NCI-H1930 (cell line): Measurements from ENCODE around the gene PSG6.
A peak's percentile ranks its signal among the peaks of the same experiment; 100 is the strongest.
"Not testable (repeated sequence)": the region's sequence is repeated elsewhere in the genome, so short reads cannot be mapped to it uniquely, and the experiment has no call there.

Experiments
- DNase-seq, 2 experiments: peaks; one replicate each; lab custom pipeline; 2025; lab: John Stamatoyannopoulos, UW

The PSG6 gene

DNA sequence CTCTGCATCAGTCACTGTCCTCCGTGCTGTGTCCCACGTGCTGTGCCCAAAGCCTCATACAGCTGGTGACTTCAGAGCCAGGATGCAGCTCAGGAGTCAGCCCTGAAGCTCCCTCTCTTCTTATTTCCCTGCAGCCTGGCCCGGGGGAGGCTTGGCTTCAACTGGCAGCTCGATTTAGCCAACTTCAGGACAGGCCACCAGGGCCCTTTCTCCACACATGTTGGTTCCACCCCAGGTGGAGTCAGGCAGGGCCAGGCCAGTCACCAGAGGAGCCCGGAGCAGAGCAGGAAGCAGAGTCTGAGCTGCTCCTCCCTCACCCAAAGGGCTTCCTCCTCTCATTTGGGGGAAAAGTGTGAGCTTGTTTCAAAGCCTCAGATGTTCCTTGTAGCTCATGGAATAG is 11.5 kb downstream of the PSG6 start:
- DNase-seq = not testable (repeated sequence)

DNA sequence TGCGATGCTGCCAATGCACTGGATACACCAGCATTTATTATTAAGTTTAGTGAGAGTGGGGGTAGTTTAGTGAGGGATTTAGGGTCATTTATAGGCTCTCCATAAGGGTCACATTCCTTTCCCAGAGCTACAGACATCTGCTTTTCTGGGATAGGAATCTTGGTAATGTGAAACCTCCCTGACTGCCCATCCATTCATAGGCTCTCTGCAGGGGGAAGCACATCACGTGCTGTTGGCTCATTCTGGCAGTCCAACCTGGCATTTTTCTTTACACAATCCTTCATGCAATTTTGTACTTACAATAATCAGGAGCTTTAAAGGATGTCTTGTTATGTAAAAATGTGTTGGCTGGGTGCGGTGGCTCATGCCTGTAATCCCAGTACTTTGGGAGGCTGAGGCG is 17.1 kb downstream of the PSG6 start:
- not testable (repeated sequence) for DNase-seq

DNA sequence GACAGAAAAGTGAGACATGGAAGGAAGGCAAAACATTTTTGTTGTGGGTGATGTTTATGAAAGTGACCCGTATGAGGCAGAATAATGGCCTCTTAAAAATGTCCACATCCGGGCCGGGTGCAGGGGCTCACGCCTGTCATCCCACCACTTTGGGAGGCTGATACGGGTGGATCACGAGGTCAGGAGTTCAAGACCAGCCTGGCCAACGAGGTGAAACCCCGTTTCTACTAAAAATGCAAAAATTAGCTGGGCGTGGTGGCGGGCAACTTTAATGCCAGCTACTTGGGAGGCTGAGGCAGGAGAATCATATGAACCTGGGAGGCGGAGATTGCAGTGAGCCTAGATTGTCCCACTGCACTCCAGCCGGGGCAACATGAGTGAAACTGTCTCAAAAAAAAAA is 18.0 kb downstream of the PSG6 start:
- DNase-seq = not testable (repeated sequence)

DNA sequence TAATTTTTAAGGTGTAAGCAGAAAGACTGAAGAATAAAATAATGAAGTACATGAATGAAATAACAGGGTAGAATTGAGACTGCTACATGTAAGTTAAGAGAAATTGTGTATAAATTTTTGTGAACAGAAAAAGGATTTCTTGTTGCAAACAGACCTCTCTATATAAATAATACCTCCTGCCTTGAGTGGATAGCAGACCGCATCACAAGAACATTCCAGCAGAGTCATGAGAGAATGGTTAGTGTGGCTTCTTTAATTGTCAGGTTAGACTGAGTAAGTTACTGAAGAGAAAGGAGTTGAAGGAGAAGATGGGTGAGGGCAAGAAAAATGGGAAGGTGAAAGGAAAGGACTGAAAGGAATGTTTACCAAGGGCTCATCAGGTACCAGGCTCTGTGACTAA is 18.6 kb downstream of the PSG6 start:
- not testable (repeated sequence) for DNase-seq

DNA sequence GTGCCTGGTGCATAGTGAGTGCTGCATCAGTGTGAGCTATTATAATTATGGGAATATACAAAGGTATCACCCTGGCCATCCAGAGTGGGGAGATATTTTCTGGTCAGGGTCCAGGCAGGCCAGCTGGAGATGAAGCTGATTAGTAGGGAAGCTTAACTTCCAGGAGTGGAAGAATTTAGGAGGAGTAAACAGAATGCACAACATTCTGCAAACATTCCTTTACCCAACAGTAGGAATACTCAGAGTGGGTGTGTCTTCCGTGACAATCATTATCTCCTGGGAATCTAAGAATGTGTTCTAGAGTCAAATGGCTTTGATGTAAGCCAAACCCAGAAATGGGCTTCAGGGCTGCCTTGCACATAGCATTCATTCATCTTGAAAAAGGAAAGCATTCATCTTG is 19.0 kb downstream of the PSG6 start:
- DNase-seq = not testable (repeated sequence)

DNA sequence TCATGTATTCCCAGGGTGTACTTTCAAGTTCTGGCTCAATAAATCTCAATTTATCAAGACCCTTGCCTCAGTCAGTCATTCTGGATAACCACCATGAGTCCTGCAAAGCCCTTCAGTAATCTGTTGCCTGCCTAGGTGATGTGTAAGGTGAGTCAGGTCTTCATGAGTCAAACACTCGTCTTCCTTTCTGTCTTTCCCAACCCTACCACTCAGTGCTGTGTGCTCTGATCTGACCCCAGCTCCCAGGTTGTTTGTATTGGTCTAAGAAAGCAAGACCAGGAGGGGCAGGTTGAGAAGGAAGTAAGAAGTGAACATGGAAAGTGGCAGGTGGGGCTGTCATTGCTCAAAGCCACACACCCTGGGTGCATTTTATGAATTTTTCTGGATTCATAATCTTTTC is 20.0 kb downstream of the PSG6 start:
- DNase-seq = not testable (repeated sequence)

DNA sequence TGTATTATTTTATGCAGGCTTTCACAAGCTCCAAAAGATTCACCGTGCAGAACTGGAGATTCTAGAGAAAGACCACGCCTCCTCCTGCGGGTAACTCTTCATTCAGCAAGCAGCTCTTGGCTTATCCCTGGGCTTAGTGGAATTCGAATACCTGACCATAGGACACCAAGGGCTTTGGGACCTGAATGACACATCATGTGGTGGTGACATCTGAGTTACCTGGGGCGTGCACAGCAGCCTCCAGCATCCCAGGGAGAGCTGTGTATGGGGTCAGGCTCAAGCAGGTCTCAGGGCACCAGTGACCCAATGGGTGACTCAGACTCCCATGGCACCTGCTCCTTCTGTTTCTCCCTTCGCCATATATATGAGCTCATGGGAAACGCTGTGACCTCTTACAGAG is 27.2 kb downstream of the PSG6 start:
- not testable (repeated sequence) for DNase-seq

DNA sequence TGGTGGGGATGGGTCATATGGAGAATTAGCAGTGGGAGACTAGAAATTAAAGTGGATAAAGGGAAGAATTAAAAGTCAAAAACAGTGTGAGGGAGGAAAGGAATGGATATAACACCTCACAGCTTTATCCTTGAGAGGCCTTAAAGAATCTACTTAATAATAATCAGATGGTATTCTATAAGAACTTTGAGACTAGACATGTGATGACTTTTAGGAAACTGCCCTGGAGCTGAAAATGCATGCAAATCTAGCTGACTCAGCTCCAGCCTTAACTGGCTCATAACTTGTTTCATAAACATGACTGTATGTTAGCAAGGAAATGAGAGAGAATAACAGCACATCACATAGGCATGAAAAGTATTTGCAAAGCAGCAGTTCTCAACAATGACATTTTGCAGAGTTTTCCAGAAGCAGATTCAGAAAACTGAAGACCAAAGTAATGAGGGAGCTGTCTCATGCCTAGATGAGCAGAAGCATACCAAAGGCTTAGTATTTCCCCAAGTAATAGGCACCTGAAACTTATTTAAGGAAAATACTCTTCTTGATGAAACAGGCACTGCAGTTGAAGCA is 29.7 kb downstream of the PSG6 start:
- DNase-seq = not testable (repeated sequence)

DNA sequence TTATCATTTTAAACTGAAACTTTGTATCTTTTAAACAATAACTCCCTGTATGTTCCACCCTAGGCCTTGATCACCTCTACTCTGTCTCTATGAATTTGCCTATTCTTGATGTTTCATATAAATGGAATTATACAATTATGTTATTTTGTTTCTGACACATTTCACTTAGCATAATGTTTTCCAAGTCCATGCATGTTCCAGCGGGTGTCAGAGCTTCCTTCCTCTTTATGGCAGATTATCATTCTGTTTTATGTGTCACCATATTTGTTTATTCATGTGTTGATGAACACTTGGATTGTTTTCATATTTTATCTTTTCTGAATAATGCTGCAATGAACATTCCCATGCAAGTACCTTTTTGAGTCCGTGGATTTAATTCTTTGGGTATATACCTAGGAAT is 35.0 kb downstream of the PSG6 start:
- DNase-seq = not testable (repeated sequence)

DNA sequence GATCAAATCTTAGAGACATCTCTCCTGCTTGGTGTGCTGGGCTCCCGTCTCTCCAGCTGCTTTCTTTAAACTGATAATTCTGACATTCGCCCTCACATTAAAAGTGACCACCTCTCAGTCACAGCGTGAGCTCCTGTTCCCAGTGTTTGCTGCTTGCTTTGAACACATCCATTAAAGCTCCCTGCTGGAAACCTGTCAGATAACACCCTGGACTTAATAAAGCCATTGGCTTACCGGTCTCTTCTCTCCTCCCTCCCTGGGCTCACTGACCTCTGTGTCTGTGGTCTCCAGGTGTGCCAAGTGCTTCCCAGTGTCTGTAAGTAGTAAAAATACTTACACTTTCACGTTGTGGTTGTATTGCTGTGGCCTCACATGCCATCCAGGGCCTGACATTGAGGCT is 35.7 kb downstream of the PSG6 start:
- not testable (repeated sequence) for DNase-seq

DNA sequence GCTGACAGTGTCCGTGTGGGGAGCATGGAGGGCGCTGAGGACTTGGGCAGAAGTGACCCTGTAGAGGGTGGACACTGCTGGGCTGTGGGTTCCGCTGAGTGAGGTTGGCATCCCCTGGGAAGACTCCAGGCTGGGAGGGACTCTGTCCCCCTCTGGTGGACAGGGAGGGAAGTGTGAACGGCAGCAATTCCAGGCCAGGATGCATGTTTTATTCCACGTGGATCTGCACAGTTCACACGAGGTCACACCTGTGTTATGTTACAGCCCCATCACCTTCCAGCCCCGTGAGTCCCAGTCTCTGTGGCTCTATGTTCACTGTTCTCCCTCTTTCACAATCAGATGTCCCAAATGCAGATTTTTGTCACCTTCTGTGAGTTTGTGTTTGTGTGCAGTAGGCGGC is 36.4 kb downstream of the PSG6 start:
- peak in 1 of 2 experiments; percentile 11 for DNase-seq

DNA sequence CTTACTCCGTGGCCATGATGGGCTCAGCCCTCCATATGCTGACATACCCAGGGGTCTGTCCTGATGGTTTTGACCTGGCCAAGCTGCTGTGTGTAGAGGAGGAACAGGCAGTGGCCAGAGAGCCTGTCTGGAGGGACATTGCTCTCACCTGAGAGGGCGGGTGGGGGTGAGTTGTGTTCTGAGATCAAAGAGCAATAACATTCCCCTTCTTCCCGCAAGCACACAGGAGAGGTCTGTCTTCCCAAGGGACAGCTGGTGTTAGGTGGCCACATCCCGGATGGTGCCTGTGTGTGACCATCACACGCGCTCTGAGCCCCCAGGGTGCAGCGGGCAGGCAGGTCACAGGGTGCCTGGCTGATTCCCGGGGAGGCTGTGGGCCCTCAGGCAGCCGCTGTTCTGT is 37.1 kb downstream of the PSG6 start:
- DNase-seq = not testable (repeated sequence)

DNA sequence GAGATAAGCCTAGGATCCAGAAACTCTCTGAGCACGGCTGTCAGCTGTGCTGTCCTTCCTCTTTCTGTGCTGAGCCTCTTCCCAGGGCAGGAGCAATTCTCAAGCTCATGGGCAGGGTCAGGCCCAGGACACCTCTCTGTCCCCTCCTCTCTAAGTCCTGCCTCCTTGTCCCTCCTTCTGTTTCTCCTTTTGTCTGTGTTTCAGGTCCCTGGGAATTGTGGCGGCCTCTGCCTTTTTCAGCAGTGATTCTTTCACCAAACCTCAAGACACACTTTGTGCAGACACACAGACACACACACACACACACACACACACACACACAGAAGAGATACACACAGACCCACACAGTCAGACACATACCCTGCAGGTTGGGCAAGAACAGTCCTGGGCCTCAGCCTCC is 38.1 kb downstream of the PSG6 start, which contains the start of gene PSG1:
TSS of gene PSG1 (minus strand) at position 101 of the 400 bp plus-strand sequence. CDS start 132 bp downstream, outside the sequence.
- DNase-seq = no peak

DNA sequence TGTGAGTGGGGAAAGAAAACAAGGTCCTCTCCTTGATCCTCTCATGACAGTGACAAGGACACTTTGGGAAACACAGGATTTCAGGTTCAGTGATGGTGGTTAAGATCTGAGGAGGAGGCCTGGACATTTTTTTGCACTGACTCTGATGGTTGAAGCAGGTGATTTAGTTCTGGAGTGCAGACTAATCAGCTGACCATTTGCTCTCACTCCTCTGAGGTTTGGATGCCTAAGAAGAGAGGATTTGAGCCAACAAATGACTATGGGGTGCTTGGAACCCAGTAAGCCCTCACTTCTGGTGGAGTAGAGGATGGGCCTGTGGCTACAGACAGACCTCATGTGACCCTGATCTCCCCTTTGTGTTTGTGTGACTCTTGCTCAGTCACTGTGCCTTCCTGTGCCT is 41.1 kb downstream of the PSG6 start:
- not testable (repeated sequence) for DNase-seq

DNA sequence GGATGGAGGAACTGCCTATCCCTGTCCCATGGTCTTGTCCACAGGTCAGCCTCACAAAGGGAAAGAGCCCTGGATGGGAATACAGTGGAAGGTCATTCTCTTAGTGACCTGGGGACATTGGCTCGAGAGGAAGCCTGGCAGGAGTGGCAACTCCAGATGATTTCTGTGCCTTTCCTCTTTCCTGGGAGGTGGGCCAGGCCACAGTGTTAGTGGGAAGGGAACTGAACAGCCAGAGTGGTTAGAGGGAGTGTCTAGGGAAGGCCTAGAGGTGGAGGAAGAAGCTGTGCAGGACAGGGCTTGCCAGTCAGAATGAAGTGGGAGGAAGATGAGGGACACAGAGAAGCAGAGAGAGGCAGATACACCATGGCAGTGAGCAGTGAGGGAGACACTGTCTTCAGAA is 41.8 kb downstream of the PSG6 start:
- DNase-seq = not testable (repeated sequence)

DNA sequence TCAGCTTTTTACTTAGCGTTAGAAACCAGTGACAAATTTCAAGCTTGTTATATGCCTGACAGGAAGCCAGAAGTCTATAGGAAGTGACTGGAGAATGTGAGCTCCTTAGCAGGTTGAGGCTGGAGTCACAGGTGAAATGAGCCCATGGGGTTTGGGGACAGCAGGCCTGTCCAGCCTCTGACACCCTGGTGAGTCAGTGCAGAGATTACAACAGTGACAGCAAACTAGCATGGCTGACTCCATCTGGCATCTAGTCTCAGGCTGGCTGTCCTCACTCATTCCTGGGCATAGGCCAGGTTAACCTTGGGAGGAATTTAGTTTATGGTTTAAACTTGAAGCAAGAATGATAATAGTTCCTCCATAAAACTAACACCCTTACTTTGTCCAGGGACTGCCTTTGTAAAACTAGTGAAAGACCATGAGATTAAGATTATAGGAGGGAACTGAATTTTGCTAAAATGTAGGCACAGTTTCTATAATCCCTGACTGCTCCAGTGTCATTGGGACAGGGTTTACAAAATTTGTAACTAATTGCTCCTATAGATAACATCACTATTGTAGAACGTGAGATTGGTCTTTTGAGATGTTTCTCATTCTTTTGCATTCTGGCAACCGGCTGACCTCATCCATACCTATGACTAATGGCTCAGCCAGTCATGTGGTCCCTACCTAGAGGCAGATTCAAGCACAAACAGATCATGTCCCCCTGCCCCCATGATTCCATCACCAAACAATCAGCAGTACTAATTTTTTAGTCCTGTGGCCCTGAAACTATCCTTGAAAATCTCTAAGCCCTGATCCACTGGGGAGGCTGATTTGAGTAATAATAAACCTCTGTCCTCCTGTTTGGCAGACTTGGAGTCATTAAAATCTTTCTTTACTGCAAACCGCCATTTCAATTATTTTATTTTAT is 42.5 kb downstream of the PSG6 start:
- DNase-seq = not testable (repeated sequence)

DNA sequence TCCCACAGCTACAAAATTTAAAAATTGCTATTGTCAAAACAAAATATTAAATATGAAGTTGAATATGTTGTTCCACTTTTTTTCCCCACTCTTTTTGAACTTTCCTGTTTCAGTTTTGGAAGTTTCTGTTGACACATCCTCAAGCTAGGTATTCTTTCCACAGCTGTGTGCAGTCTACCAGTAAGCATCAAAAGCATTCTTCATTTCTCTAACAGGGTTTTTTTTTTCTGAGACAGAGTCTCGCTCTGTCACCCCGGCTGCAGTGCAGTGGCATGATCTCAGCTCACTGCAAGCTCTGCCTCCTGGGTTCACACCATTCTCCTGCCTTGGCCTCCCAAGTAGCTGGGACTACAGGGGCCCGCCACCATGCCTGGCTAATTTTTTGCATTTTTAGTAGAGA is 43.6 kb downstream of the PSG6 start:
- not testable (repeated sequence) for DNase-seq

DNA sequence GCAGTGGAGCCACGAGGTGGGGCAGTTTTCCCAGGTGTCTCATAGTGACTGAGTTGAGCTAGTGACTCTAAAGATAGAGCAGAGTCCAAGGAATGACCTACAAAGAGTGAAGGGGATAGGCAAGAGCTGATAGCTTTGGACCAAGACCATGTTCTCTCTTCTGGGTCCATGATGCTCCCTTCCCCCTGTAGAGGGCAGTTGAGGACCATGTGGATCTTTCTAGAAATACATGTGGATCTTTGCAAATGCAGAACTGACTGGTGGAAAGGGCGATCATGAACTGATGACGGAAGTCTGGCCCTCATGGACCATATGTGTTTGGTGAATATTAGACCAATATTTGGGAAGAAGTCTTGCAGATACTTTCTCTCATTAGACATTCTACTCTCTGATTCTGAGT is 45.1 kb downstream of the PSG6 start:
- no peak for DNase-seq

DNA sequence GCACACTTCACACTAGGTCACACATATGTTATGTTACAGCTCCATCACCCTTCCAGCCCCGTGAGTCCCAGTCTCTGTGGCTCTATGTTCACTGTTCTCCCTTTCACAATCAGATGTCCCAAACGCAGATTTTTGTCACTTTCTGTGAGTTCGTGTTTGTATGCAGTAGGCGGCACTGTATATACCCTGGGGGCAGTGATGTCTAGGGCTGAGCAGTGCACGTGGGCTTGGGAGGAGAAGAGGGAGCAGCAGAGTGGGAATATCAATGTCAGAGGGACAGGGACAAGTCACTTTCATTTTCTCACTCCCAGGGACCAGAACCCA is 60.2 kb downstream of the PSG6 start:
- no peak for DNase-seq

DNA sequence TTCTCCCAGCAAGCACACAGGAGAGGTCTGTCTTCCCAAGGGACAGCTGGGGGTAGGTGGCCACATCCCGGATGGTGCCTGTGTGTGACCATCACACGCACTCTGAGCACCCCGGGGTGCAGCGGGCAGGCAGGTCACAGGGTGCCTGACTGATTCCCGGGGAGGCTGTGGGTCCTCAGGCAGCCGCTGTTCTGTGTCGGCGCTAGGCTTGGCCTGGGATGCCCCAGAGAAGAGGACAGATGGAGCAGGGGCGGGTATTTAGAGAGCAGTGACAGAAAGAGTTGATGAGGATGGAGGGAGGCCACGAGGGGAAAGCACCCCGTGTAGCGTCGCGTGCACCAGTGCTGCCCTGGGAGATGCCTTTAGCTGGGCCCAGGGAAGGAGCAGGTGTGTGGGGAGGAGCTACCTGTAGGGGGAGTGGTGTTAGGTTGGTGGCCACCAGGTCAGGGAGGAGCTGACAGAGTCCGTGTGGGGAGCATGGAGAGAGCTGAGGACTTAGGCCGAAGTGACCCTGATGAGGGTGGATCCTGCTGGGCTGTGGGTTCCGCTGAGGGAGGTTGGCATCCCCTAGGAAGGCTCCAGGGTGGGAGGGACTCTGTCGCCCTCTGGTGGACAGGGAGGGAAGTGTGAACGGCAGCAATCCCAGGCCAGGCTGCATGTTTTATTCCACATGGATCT is 60.7 kb downstream of the PSG6 start:
- not testable (repeated sequence) for DNase-seq

DNA sequence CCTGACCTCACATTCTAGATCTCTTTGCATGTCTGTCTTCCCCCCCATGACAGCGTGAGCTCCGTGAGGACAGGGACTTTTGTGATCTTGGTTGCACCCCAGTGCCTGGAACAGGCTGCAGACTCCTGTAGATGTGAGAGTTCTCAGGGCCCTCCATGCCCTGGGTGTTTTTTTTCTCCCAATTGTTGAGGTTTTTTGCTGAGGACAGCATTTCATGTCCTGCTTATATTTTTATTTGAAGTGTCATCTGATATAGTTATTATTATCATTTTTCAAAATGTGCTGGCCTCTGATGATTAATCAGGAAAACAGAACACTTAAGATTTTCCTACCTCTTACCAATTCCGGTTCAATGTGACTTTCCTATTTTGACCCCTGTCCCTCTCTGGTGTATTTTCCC is 62.9 kb downstream of the PSG6 start:
- not testable (repeated sequence) for DNase-seq

DNA sequence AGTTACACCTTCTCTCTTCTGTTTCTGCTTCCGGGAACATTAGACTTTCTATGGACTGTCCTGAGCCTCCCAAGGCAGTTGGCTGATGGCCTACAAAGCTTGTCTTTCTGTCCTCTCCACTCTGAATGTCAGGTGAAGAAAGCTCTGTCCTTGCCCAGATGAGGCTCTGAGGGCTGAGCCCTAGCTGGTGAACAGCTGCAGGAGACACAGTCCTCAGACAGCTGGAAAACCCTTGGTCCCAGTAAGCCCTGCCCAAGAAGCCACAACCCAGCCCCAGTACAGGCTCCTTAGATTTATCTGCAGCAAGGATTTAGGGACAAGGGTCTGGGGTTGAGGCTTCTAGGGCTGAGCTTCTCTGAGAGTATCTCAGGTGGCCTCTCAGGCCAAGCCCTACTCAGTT is 64.5 kb downstream of the PSG6 start:
- not testable (repeated sequence) for DNase-seq

DNA sequence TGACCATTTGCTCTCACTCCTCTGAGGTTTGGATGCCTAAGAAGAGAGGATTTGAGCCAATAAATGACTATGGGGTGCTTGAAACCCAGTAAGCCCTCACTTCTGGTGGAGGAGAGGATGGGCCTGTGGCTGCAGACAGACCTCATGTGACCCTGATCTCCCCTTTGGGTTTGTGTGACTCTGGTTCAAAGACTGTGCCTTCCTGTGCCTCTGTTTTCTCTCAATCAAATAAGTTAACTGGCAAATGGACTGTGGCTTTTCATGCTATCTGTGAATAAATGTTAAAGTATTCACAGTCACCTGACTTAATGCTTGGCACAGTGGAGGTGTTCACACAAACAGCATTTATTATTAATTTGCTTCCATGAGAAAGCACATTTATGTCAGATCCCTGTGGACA is 64.9 kb downstream of the PSG6 start:
- DNase-seq = not testable (repeated sequence)
